Inferior parietal cortex (tissue), 1 donor: ENCODE results near the gene TP53AIP1.
A peak's percentile ranks its signal among the peaks of the same experiment; 100 is the strongest.

Experiments
- DNase-seq: peaks from one replicate; pipeline ENCODE4 v3.0.0-alpha.2; 2016; ENCODE audit errors: extremely low spot score

Gene TP53AIP1, protein sequence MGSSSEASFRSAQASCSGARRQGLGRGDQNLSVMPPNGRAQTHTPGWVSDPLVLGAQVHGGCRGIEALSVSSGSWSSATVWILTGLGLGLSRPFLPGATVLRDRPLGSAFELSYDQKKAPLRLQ

DNA sequence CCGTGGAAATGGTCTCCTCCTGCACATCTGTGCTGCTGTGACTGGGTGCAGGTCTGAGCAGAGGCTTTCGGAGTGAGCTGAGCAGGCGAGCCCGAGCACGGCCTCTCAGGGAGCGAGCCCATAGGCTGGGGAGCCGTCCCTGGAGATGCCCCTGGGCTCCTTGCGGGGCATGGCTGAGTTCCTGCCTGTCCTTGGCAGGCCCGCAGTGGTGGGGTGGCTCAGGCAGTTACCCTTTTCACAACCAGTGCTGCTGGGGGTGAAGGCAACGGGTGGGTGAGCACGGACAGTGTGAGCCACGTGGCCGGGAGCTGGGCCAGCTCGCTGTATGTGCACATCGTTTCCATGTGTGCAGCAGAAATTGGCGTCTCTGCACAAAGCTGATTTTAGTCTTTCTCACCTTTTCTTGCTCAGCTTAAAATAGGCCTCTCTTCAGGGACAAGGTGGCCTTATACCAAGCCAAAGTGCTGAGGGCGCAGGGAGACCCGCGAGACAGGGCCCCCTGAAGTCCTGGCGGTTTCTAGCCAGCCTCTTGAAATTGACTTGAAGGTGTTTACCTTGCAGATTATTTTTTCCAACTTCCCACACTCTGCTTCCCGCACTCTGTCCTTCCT lies at the start of gene TP53AIP1:
Gene TP53AIP1, minus strand, starts transcription at position 55 of the 611 bp plus-strand sequence. CDS start 5,053 bp downstream, outside the sequence.
- no peak for DNase-seq

GRCh38 chr11:128988242-128988970 lies 45.7 kb upstream of the TP53AIP1 start:
- no peak for DNase-seq

- no peak for DNase-seq
These were observed 43.2 kb upstream of the TP53AIP1 start for GRCh38 chr11:128985880-128986279.

- DNase-seq, result no peak
These were observed 40.4 kb upstream of the TP53AIP1 start for GRCh38 chr11:128983023-128983422.

- DNase-seq, result no peak
These were observed 38.6 kb upstream of the TP53AIP1 start for GRCh38 chr11:128981254-128981653.

DNA sequence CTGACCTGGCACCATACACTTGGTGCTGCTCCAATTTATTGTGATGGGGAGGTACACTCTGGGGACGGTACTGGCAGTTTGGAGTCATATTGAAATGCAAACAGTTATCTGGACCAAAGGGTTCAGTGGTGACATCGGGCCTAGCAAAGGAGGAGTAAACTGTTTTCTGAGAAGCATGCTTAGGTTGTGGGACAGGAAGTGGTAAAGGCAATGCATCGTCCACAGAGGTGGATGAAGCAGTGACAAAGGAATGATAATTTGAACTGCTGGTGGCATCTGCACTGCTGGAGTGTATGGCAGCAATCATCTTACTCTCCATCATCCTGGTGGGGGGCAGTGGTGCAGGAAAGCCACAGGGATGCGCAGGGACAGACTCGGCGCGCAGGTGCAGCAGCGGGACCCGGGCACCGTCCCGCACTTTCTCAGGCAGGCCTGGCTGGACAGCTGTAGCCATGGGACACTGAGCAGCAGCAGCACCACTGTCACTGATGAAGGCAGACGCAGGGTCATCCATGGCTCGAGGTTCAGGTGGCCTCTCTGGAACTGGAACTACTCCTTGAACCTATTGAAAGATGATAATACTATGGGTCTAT lies 28.0 kb upstream of the TP53AIP1 start:
- DNase-seq, result no peak

DNA sequence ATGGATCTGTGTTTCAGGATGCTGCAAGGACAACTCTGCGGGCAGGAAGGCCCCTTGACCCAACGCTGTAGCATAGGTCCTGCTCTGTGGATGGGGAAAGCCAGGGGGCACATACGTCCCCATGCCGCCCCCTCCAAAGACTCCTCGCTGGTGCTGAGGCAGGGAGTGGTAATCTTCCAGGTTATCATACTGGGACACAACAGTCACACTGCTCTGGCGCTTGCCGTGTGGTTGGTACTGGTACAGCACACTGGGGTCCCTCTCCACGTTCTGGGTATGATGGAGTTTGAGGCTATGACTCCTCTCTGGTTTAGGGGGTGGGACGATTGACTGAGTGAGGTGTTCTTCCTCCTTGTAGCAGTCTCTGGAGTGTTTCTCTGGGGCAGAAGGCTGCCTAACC lies 26.2 kb upstream of the TP53AIP1 start:
- DNase-seq, result no peak

DNA sequence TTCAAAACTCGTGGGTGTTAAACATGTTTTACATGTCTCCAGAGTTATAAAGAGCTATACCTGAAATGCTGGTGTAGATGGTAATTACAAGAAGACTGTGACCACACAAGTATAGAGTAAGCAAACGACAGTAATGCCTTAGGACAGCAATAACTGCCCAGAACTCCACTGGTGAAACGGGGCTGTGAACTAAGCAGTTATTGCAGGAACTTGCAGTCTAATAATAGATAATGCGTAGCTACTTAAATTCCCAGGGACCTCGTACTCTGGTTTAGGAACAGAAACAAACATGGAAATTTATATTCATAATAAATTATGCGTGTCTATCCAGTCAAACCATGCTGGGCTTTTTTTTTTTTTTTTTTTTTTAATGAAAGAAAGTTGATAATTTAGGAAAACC lies 24.9 kb upstream of the TP53AIP1 start:
- no peak for DNase-seq

DNA sequence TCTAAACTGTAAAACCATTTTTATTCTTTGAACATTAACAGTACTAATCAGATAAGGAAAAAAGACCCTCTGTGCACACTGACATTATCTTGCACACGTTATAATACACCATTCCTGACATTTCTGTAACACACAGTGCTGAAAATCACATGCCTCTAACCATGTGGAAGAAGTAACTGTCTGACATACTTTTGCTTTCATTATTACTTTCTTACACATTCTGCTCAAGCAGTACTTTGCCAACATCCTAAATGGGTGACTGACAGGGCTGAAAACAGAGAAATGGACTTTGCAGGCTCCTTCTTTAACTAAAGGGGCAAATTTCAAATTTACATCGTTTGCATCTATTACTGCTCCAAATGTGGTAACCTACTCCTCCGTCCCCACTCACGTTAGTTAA lies 22.8 kb upstream of the TP53AIP1 start:
- no peak for DNase-seq

GRCh38 chr11:128964463-128964930 lies 21.8 kb upstream of the TP53AIP1 start:
- no peak for DNase-seq

GRCh38 chr11:128963744-128964325 lies 21.2 kb upstream of the TP53AIP1 start:
- DNase-seq, result peak; percentile 29

GRCh38 chr11:128962896-128963295 lies 20.2 kb upstream of the TP53AIP1 start:
- no peak for DNase-seq

- DNase-seq, result no peak
These were observed 19.0 kb upstream of the TP53AIP1 start for GRCh38 chr11:128961645-128962044.

DNA sequence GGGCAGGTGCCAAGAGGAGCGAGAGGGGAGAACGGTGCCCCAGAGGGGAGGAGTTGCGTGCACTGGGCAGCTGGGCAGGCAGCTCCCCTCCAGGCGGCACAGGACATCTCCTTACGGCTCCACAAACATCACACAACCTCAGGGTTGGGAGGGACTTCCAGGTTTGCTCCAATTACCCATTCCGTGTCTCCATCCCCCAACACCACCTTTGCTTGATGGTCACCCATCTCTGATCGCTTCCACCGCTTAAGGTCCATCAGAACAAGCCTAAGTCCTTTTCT lies 14.5 kb upstream of the TP53AIP1 start:
- DNase-seq, result no peak

DNA sequence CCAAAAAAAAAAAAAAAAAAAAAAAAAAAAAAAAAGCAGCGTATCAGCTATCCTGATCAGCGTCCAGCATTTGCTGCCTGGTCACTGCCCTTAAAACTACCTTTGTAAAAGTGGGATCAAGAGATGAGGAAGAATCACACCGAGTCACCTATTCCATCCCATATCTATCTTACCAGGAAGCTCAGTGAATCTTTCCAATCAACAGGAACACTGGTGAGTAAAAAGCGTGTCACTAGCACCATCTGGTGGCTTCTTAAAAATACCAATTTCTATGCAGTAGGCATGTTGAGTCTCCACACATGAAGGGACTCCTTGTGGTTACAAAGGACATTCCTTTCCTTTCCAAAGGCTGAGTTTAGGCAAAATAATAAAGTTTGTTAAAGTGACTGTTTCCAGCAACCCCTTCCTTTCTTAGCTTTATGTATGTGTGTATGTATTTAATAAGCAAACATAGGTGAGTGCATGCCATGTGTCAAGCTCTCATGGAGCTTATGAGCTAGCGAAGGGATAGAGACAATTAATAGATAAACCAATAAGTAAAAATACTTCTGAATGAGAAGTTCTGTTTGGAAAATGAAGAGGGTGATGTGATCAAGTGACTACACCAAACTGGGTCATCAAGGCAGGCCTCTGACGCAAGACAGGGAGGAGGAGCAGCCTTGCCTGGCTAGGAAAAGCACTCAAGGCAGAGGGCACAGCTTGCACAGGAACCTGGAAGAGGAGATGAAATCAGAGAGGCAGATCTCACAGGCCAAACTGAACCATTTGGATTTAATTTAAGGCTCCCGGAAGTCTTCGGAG lies 13.9 kb upstream of the TP53AIP1 start:
- peak; percentile 92 for DNase-seq

DNA sequence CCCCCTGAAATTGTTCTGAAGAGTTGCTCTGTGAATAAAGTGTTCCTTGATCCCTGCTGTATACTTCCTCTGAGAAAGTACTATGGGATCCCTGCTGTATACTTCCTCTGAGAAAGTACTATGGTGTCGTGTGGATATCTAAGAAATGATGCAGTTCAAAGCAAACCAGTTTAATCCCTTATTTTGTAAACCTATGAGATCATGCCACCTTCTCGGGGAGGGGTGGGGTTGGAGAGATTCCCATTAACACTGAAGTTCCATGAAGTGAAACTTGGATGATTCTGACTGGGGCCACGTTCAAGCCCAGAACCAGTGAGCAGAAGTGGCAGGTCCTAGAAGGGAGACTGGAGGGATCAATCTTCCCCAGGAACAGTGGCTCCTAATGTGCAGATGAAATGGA lies 13.0 kb upstream of the TP53AIP1 start:
- DNase-seq, result no peak

- no peak for DNase-seq
These were observed 10.5 kb upstream of the TP53AIP1 start for GRCh38 chr11:128953151-128953550.

- DNase-seq, result no peak
These were observed 7.3 kb upstream of the TP53AIP1 start for GRCh38 chr11:128949791-128950454.

DNA sequence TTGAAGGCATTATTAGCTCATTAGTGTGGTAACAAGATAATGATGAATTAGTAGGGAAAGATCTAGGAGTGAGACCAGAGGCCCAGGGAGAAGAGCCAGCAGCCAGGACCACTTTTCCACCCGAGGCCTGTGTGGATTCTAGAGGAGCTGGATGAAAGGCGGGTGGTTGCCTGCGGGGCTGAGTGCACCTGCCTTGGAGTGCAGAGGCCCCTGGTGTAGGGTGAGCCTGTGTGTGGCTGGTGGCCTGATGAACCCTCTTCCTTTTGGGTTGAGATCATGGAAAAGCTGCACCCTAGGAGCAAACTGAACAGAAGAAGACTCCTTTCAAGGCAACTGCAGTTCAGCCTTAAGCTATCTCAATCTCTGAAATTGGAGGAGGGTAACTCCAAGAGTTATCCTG lies 5.9 kb upstream of the TP53AIP1 start:
- no peak for DNase-seq

- DNase-seq, result no peak
These were observed 5.1 kb upstream of the TP53AIP1 start for GRCh38 chr11:128947773-128948172.

DNA sequence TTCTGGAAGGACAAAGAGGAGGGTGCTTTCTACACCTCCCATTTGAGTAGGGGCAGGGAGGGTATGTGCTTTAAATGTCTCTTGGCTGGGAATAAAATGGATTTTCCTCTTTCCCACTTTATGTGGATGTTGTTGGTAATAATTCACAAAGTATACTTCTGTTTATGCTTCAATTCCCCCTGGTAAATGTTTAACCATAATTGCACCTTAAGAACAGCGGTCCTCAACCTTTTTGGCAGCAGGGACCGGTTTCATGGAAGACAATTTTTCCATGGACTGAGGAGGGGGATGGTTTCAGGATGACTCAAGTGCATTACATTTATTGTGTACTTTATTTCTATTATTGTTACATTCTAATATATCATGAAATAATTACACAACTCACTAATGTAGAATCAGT lies 4.0 kb upstream of the TP53AIP1 start:
- DNase-seq, result no peak
